ENCODE data around the gene INKA1. TPM values are rescaled to one million over a fixed set of nuclear protein-coding genes. Genes with fewer than 3 reads are reported as not detected.
"Not testable (repeated sequence)": the region's sequence is repeated elsewhere in the genome, so short reads cannot be mapped to it uniquely, and the experiment has no call there.

Gene INKA1
- total RNA-seq, 1 experiment from 2014 or later: 2.8 TPM

DNA sequence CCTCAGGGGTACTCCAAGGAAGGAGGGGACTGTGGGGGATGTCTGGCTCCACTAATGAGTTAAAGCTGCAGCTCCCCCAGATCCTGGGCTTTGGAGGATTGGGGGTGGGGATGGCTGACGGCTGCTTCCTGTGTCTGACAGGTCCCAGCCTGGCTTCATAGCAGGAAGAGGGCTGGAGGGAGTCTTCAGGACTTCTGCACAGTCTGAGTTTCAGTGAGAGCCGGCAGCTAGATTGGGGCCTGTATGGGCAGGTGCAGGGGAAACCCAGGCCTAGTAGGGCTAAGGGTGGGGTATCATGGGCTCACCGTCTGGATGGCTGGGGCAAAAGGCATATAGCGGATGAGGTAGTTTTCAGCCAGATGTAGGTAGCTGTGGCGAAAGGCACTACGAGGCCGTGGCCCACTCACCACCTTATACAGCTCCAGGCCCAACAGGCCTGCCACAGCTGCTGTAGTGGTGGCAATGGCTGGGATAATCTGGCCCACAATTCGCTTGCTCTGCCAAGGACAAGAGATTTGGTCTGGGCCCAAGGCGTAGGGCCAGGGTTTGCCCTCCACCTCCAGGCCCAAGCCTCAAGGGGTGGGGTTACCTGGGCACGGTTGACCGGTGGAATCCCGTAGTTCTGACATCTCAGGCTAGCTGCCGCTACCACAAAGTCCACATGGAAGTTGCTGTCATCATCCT is 4.5 kb downstream of the INKA1 start:
- no peak for DNase-seq (ENCODE audit: low spot score)

DNA sequence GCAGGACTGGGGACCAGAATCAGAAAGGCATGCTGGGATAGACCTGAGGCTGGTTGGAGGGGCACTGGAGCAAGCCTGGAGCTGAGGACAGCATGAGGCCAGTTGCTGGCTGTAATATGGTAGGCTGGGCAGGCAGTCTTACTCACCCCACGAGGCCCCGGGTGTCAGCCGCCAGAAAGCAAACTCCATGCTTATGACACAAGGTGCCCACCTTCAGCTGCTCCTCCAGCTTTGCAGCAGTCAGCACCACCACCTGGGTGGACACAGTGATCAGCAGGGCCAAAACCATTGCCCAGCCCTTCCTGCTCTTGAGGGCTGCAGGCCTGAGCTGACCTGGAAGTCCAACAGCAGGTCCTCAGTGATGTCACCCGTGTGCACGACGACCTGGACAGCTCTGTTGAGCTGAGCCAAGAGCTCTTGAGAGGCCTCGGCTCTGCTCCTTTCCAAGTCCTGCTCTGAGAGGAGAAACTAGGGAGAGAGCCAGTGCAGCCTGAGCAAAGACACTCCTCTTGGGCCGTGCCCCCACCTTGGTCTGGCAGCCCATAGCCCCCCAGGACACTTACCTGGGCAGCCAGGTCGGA is 9.9 kb downstream of the INKA1 start:
- DNase-seq (ENCODE audit: low spot score): no peak

DNA sequence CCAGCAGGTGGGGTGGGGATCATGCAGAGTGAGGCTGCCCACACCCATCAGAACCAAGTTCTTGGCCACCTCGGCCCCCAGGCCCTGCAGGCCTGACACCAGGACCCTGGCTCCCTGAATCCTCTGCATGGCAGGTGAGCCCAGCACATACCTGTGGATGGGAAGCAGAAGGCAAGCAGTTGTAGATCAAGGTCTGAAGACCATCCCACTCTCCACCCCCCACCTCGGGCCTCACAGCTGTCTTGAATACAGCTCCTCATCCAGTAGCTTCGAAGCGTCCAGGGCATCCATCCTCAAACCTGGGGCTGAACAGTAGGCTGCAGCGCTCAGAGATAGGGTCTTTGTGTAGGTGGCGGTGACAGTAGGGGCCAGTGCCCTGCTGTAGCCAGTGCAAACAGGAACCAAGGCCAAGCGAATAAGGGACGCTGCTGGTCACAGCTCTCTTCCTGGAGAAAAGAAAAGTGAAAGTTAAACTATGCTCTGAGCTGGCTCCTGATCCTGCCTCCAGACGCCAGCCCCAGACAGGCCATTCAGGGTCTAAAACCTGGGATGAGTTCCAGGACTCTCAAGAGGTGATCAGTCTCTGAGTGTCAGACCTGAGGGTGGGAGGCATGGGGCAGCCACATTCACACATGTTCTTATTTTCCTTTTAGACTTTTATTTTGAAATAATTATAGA is 10.6 kb downstream of the INKA1 start, which contains the start of gene UBA7:
Gene UBA7, minus strand, starts transcription at position 457 of the 678 bp plus-strand sequence. Its CDS starts 166 bp downstream, at position 291.
- DNase-seq (ENCODE audit: low spot score): peak; percentile 70

DNA sequence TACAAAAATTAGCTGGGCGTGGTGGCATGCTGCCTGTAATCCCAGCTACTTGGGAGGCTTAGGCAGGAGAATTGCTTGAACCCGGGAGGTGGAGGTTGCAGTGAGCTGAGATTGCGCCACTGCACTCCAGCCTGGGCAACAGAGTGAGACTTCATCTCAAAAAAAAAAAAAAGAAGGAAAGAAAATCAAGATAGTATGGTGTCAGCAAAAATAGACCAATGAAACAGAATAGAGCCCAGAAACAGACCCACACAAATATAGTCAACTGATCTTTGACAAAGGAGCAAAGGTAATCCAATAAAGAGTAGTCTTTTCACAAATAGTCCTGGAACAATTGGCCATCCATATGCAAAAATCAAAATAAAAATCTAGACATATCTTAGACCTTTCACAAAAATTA is 20.1 kb downstream of the INKA1 start:
- DNase-seq (ENCODE audit: low spot score): not testable (repeated sequence)

DNA sequence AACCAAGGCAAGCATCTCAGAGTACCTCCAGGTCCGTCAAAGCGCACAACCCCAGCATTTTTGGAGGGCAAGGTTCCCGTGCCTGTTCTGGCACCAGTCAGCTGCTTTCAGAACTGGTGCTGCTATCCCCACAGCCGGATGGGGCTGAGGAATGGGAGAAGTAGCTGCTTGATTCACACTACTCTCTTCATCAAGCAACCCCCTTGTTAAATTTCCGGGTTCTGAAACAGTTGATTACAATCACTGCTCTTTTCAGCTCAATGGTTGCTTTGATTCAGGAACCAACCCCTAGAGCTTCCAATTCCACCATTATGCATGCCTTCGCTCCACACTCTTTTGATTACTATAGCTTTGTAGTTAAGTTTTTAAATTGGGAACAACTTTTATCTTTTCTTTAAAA is 23.0 kb downstream of the INKA1 start:
- DNase-seq (ENCODE audit: low spot score): no peak

DNA sequence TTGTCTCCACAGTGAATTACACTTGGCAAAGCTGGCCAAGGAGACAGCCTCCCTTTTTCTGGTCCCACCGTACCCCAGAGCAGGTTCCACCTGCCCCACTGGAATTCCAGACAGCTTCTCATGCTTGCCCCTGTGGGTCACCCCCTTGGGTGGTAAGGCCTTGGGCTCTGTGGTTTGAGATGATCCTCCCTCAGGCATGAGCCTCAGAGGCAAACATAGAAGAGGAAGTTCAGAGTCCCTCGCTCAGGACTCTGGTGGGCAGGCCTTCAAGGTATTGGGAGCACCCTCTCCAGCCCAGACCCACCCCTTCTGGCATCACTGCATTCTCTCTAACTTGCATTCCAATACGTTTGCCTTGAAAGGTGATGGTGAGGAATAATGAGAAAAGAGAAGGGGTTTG is 28.3 kb downstream of the INKA1 start:
- no peak for DNase-seq (ENCODE audit: low spot score)

DNA sequence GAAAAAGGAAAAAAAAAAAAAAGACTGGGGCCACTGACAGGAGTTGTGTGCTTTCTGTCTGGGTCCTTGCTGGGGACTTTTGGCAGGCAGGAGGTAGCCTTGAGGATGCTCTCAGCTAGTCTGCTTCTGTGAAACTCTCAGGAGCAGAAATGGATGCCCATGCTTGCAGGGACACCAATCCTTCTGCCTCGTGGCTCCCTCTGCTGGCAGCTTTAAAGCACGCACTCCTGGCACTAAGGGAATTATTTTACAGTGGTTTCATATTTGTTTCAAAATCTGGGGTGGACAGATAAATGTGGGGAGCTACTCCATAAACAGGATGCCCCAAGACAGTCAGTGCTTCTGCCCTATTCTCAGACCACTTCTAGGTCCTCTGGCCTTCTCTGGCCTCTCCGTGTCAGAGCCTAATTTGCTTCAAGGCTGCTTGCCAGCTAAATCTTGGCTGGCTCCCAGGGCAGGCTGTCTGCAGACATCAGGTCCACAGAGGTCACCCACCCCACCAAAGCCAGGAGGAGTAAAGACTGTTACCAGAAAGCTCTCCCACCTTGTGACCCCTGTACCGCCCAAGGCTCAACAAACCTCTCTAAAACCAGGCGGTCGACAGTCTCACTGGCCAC is 36.2 kb downstream of the INKA1 start:
- DNase-seq (ENCODE audit: low spot score): peak; percentile 67

DNA sequence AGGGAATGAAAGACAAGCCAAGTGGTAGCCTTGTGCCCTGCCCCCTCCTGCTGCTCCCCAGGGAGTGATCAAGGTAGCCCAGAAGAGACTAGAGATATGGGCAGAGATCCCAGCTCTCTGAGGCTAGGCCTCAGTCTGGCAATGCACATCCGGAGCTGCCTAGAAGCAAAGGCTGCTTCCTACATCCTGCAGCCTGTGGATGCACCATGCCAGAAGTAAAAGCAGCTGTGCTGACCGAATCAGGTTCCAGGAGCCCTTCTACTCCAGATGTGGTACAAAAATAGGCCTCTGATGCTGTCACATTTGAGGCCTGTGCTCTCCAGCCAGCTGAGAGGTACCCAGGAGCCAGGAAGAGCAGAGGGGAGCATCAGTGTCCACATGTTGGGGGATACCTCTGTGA is 37.3 kb downstream of the INKA1 start:
- no peak for DNase-seq (ENCODE audit: low spot score)

DNA sequence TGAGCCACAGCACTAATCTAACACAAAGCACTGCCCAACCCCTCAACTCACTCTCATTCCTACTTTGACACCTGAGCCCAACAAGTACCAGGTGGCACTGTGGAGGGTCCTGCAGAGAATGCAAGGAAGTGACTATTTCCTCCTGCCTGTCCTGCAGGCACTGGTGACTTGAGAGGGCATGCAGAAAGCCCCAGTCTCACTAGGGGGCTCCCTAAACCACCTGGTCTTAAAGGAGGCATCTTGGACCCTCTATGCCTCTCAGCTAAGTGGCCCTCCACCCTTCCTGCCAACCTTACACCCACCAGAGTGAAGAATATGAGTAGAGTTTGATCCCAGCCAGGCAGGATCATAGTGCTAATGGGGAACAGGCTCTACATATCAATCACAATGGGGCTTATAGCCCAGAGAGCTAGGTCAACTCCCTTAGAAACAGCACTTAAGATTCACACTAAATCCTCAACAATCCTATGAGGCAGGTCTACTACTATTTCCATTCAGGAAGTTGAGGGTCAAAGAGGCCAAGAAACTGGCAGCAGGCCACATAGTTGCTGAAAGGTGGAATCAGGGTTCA is 38.1 kb downstream of the INKA1 start:
- no peak for DNase-seq (ENCODE audit: low spot score)

DNA sequence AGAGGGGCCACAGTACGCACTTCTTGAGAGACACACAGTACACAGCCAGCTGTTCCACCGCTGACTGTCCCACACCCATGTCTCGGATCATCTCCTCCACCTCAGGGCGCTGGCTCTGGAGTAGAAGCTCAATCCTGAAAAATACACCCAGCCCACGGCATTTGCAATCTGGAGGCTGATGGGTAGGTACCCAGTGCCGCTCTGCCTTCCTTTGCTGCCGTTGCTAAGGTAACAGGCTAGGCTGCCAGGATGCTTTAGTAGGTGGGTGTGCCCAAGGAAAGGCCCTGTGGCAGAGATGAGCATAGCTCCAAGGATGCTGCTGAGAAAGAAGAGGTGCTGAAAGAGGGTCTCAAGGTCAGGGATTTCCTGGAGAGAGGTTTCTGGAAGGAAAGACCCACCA is 38.7 kb downstream of the INKA1 start:
- DNase-seq (ENCODE audit: low spot score): no peak

DNA sequence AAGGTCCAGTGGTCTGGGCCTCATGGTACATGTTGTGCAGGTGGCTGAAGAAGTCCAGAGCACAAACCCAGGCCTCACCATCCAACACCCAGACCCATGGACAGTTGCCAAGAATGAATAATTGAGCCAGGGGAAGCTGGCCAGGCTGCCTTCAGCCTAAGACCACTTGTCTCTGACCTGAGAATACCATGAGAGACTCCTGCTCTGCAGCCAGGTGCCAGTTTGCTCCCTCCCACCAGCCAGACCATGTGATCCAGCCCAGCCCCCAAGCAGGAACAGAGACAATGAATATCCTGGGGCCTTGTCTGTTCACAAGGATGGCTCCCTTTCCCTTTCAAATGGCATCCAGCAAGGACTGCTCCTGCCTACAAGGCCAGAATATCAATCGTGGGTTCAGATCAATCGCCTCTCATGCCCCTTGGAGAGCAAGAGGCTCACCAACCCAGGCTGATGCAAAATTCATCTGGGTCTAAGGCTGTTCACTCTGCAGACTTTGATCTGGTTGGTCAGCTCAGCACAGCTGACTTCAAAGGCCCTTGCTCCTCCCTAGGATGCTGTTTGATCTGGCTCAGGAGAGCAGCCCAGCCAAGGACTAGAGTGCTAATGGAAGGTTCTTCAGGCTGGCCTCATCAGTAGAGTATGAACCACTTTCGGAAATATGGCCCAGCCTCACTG is 39.9 kb downstream of the INKA1 start:
- DNase-seq (ENCODE audit: low spot score): no peak

DNA sequence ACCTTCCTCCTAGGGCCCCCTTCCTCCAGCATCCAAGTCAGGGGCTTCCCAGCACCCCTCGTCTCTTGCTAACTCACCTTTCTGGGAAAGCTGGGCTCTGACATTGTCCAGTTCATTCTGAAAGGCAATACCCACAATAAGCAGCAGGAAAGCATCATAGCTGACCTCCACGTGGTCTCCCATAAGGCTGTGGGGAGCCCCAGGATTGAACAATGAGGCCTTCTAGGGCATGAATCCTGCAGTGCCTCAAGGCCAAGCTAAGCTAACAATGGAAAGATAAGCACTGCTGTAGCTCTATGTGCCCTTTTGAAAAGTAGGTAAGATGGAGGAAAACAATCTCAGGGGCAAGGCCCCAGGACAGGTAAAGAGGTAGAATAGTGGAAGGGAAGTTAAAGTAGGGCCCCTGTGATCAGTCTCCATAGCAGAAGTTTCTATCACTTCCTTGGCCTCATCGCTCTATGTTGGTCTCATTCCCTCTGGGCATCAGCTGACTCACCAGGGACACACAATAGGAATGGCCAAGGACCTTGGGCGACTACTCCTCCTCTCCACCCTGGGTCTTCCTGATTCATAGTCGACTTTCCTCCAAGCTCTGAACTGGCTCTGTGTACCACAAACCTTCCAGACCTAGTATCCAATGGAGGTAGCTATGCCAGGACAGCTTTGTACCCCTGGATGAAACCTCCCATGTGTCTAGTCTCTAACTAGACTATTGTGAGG is 41.6 kb downstream of the INKA1 start:
- DNase-seq (ENCODE audit: low spot score): no peak

DNA sequence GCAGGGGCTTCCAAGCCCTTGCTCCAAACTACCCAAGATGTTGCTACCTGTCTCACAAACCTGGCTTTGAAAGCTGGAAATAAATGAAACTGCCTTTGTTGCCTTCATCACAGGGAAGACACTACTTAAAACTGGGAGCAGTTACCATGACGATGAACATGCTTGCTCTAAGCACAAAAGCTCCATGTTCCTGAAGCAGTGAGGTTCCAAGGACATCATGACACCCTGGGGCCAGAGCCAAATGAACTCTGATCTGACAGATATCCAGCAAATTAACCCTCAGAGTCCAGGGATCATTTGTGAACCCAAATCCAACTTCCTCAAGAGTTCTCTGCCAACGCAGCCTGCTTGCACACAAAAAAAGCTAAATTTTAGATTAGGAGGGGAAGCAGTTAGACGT is 42.6 kb downstream of the INKA1 start:
- DNase-seq (ENCODE audit: low spot score): no peak

Other genes starting within 250 kb of the INKA1 start
- 0.10 and 0.12 TPM in 2 replicates for gene BSN, start 248.8 kb upstream of the INKA1 start, total RNA-seq (2014; rRNA removed; shearing (Covaris generic))
- gene APEH, start 128.9 kb upstream of the INKA1 start, total RNA-seq (2014; rRNA removed; shearing (Covaris generic)): 120 and 144 TPM in 2 replicates
- gene MST1, start 113.8 kb upstream of the INKA1 start, total RNA-seq (2014; rRNA removed; shearing (Covaris generic)): 0.72 and 2.0 TPM in 2 replicates
- gene RNF123, start 113.7 kb upstream of the INKA1 start, total RNA-seq (2014; rRNA removed; shearing (Covaris generic)): 17.3 and 55.0 TPM in 2 replicates
- gene AMIGO3, start 83.6 kb upstream of the INKA1 start, total RNA-seq (2014; rRNA removed; shearing (Covaris generic)): 0.41 and 1.0 TPM in 2 replicates
- gene GMPPB, start 79.3 kb upstream of the INKA1 start, total RNA-seq (2014; rRNA removed; shearing (Covaris generic)): 25.6 and 27.3 TPM in 2 replicates
- gene IP6K1, start 16.7 kb upstream of the INKA1 start, total RNA-seq (2014; rRNA removed; shearing (Covaris generic)): 26.6 and 31.0 TPM in 2 replicates
- gene CDHR4, start 3.4 kb upstream of the INKA1 start, total RNA-seq (2014; rRNA removed; shearing (Covaris generic)): not detected in 2 replicates
- 13.1 and 19.7 TPM in 2 replicates for gene UBA7, start 10.7 kb downstream of the INKA1 start, total RNA-seq (2014; rRNA removed; shearing (Covaris generic))
- 12.8 and 16.1 TPM in 2 replicates for gene TRAIP, start 53.3 kb downstream of the INKA1 start, total RNA-seq (2014; rRNA removed; shearing (Covaris generic))
- gene CAMKV, start 66.6 kb downstream of the INKA1 start, total RNA-seq (2014; rRNA removed; shearing (Covaris generic)): not detected in 2 replicates
- gene MST1R, start 100.6 kb downstream of the INKA1 start, total RNA-seq (2014; rRNA removed; shearing (Covaris generic)): 1.1 and 1.9 TPM in 2 replicates
- 11.0 and 12.0 TPM in 2 replicates for gene MON1A, start 126.5 kb downstream of the INKA1 start, total RNA-seq (2014; rRNA removed; shearing (Covaris generic))
- gene RBM6, start 136.9 kb downstream of the INKA1 start, total RNA-seq (2014; rRNA removed; shearing (Covaris generic)): 31.8 and 36.6 TPM in 2 replicates

Data from A172 (cell line).